WERI-Rb-1 (cell line): ENCODE measurements around the gene KRTAP4-5.
"Not testable (repeated sequence)": the region's sequence is repeated elsewhere in the genome, so short reads cannot be mapped to it uniquely, and the experiment has no call there.

Experiments used
- DNase-seq: peaks from one replicate; pipeline ENCODE4 v3.0.0-alpha.2; 2020
- H3K27ac ChIP-seq: fragments of 250-450 bp; sonication (Bioruptor Pico); 2 replicates; pipeline ENCODE4 v1.5.1; 2020; ENCODE audit warnings: mild to moderate bottlenecking, moderate library complexity
- H3K27me3 ChIP-seq: fragments of 250-450 bp; sonication (Bioruptor Pico); 2 replicates; pipeline ENCODE4 v1.5.1; 2021; ENCODE audit warnings: mild to moderate bottlenecking, low read depth, moderate library complexity; ENCODE audit not compliant: insufficient read depth, severe bottlenecking
- H3K36me3 ChIP-seq: fragments of 250-450 bp; sonication (Bioruptor Pico); 2 replicates; pipeline ENCODE4 v1.5.1; 2020; ENCODE audit warnings: mild to moderate bottlenecking, moderate library complexity
- H3K4me3 ChIP-seq: 2 replicates; pipeline ENCODE4 v1.5.1; 2011; ENCODE audit warnings: low read depth, mild to moderate bottlenecking, control low read depth, low read length
- H3K9me3 ChIP-seq: fragments of 250-450 bp; sonication (Bioruptor Pico); 2 replicates; pipeline ENCODE4 v1.5.1; 2021; ENCODE audit warnings: mild to moderate bottlenecking, moderate library complexity; ENCODE audit not compliant: severe bottlenecking
- CTCF ChIP-seq: IDR thresholded peaks from 2 replicates; pipeline ENCODE4 v1.5.1; 2011; ENCODE audit warnings: low read depth, mild to moderate bottlenecking, control low read depth, inconsistent platforms, low read length

Gene KRTAP4-5

GRCh38 chr17:41127371-41127770 is 22.3 kb downstream of the KRTAP4-5 start:
- H3K9me3 ChIP-seq = peaks cover under 1% of the 10 kb centered on the region
- no peaks in the 10 kb centered on the region for H3K36me3 ChIP-seq
- TF ChIP-seq CTCF = no peak
- no peak overlapping the region for H3K27ac ChIP-seq
- peaks cover 68% of the 10 kb centered on the region for H3K27me3 ChIP-seq
- no peak for DNase-seq
- no peak overlapping the region for H3K4me3 ChIP-seq

GRCh38 chr17:41126412-41126811 is 23.2 kb downstream of the KRTAP4-5 start:
- Histone ChIP-seq H3K27me3 (peaks cover 70% of the 10 kb centered on the region), H3K36me3 (no peaks in the 10 kb centered on the region), H3K4me3 (no peak overlapping the region), H3K9me3 (peaks cover 5% of the 10 kb centered on the region), H3K27ac (no peak overlapping the region)
- no peak for DNase-seq
- TF ChIP-seq CTCF = no peak

- Histone ChIP-seq H3K27me3 (peaks cover 58% of the 10 kb centered on the region), H3K27ac (no peak overlapping the region), H3K4me3 (no peak overlapping the region), H3K36me3 (no peaks in the 10 kb centered on the region), H3K9me3 (peaks cover 5% of the 10 kb centered on the region)
- TF ChIP-seq CTCF = no peak
- no peak for DNase-seq
Measured at GRCh38 chr17:41125064-41125463, 24.6 kb downstream of the KRTAP4-5 start.

GRCh38 chr17:41123991-41124371 is 25.6 kb downstream of the KRTAP4-5 start, which contains the start of gene KRTAP4-12:
Gene KRTAP4-12, minus strand, starts transcription at chr17:41124182. Its CDS starts 60 bp downstream, at chr17:41124122.
- not testable (repeated sequence) for H3K4me3 ChIP-seq, H3K36me3 ChIP-seq, H3K27ac ChIP-seq, H3K9me3 ChIP-seq, DNase-seq
- peaks cover 59% of the 10 kb centered on the region for H3K27me3 ChIP-seq

- not testable (repeated sequence) for H3K9me3 ChIP-seq, H3K36me3 ChIP-seq, DNase-seq, H3K4me3 ChIP-seq, H3K27ac ChIP-seq
- peaks cover 60% of the 10 kb centered on the region for H3K27me3 ChIP-seq
Measured at GRCh38 chr17:41123292-41123990, 26.2 kb downstream of the KRTAP4-5 start.

GRCh38 chr17:41121742-41122141 is 27.9 kb downstream of the KRTAP4-5 start:
- Histone ChIP-seq H3K4me3 (no peak overlapping the region), H3K36me3 (no peaks in the 10 kb centered on the region), H3K27ac (no peak overlapping the region), H3K27me3 (peaks cover 57% of the 10 kb centered on the region), H3K9me3 (peaks cover 5% of the 10 kb centered on the region)
- TF ChIP-seq CTCF = no peak
- no peak for DNase-seq

GRCh38 chr17:41119696-41120690 is 29.6 kb downstream of the KRTAP4-5 start:
- DNase-seq, H3K9me3 ChIP-seq, H3K36me3 ChIP-seq, H3K4me3 ChIP-seq, H3K27ac ChIP-seq: not testable (repeated sequence)
- H3K27me3 ChIP-seq = peaks cover 53% of the 10 kb centered on the region
